ENCODE measurements around the gene ADD1. TPM values are rescaled to one million over a fixed set of nuclear protein-coding genes. Genes with fewer than 3 reads are reported as not detected.
A peak's percentile ranks its signal among the peaks of the same experiment; 100 is the strongest.

ADD1 gene
- total and polyA plus RNA-seq, 8 donors, result 70.9 to 160 (median 92.0) TPM

DNA sequence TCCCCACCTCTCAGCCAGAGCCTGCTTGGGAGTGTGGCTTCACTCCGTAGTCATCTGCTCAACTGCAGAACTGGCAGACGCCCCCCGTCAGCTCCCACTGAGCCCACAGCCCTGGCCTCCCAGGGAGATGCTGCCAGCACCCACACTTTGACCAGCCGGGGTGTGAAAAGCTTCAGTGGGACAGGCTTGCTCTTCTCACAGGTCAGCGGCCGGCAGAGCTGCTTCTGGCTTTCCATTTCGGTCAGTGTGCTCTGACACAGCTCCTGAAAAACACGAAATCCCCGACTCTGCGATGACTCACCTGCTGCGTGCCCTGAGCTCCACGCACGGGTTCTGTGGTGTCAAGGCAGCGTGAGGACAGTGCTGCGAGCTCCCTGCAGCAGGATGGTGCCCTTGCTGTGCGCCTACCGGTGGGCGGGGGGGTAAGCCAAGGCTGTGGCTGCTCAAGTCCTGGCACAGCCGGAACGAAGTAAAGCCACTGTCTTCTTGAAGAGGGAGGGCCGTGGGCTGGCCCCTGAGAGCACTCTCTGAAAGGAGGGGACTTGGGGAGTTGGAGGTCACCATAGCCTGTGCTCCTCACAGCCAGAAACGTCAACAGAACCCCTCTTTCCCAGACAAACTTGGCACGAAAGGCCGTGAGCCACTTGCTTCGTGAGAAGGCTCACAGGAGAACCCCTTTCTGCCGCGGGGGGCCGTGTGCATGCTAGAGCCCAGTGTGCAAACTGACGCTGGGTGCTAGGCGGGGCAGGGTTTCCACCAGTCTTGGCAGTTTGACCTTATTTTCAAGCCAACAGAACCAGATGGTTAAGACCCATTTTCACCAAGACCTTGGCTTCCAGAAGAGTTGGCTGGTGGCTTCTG lies 96.0 kb downstream of the ADD1 start:
- WGBS, 2 donors, result 90 to 91% methylated on average over 30 of the region's 30 CpGs
- H3K9me3 ChIP-seq, result no peaks in the 10 kb centered on the region
- peak in 5 of 6 donors; percentile 1 to 50 (median 15) for DNase-seq
- TF ChIP-seq, protein P1, sequence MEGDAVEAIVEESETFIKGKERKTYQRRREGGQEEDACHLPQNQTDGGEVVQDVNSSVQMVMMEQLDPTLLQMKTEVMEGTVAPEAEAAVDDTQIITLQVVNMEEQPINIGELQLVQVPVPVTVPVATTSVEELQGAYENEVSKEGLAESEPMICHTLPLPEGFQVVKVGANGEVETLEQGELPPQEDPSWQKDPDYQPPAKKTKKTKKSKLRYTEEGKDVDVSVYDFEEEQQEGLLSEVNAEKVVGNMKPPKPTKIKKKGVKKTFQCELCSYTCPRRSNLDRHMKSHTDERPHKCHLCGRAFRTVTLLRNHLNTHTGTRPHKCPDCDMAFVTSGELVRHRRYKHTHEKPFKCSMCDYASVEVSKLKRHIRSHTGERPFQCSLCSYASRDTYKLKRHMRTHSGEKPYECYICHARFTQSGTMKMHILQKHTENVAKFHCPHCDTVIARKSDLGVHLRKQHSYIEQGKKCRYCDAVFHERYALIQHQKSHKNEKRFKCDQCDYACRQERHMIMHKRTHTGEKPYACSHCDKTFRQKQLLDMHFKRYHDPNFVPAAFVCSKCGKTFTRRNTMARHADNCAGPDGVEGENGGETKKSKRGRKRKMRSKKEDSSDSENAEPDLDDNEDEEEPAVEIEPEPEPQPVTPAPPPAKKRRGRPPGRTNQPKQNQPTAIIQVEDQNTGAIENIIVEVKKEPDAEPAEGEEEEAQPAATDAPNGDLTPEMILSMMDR (IDR thresholded peaks at IDR 0.05), result no peak
- ATAC-seq, result no peak
- no peak overlapping the region for H3K27ac ChIP-seq
- intact Hi-C loops (cut with DNase I), result loop anchor here in 2 of 3 donors (10.0 kb wide), 1 partner anchor 175 kb away; no protein-coding TSS in a partner anchor
- H3K27me3 ChIP-seq, result no peaks in the 10 kb centered on the region
- H3K36me3 ChIP-seq, result peaks cover 0 to 49% (median 21%) of the 10 kb centered on the region in 3 donors
- FAIRE-seq, result no peak
- no peak overlapping the region for H3K4me3 ChIP-seq
- H3K4me1 ChIP-seq, result peaks cover 0 to 8% (median 3%) of the 10 kb centered on the region in 3 donors

DNA sequence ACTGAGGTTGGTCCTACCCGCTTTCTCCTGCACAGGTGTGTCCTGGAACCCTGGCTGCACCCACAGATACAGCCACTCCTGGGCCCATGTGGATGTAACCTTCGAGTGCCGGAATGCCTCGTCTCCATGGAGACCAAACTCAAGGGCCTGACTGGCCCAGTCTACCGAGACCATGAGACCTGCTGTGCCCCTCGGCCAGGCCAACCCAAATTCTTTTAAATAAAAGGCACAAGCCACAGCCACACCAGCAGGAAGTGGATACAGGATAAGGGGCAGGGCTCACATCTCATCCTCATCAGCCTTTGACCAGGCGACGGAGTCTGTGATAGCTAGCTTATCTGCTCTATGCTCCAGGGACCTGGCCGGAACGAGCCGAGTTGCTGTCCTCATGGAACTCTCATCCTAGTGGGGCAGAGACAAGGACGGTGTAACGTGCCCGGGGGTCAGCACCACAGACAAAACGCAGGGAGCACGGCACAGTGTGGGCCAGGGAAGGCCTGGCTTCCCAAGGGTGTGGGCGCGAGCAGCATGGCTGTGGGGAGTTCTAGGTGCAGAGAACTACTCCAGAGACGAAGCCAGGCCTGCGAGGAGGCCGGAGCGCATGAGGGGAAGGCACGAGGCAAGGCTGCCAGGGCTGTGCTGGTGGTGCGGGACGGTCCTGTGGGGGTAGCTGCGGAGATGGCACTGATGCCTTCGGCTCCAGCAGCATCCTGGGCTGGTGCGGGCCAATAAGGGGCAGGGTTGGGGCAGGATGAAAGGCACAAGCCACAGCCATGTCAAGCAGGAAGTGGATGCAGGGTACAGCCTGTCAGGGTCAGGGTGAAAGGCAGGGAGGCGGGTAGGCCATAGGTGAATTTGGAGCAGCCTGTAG lies 96.9 kb downstream of the ADD1 start:
- Histone ChIP-seq H3K27ac (no peak overlapping the region), H3K36me3 (peaks cover 0 to 58% (median 29%) of the 10 kb centered on the region in 3 donors)
- intact Hi-C loops (cut with DNase I), result no loop called here

DNA sequence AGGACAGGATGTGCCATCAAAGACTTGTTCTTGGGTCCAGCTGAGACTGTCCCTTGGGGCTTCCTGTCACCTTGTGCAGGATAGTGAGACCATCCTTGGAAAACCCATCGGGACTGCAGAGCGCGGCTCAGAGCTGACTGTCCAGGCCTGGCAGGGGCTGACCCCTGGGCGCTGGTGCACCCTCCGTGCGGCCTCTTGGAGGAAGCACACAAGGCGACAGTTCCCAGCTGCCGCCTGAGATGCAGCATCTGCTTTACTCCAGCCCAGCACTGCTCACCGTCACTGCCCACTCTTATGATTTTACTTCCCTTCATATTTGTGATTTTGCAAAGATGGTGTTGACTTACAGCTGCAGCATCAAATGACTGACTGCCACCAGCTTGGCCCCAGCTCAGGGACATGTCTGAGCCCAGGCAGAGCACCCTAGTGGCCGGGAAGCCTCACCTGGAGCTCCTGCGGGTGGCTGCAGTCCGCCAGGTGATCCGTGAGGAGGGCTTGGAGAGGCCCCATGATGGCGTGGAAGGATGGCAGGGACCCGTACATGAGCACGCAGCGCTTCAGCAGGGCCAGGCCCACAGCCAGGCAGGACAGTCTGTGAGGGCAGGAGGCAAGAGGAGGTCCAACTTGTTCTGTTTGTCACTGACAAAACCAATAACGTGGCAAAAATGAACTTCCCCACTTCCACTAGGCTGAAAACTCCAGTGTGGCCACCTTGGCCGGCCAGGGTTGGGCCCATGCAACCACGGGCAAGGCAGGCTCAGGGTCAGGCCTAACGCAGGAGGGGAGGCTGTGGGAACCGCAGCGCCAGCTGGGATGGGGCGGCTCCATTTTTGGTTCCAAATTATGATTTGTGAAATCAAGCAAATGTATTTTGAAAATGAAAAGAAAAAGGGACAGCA lies 97.7 kb downstream of the ADD1 start:
- no peak overlapping the region for H3K4me3 ChIP-seq
- H3K9me3 ChIP-seq, result no peaks in the 10 kb centered on the region
- WGBS, 2 donors, result 89 to 93% methylated on average over 24 of the region's 24 CpGs
- intact Hi-C loops (cut with DNase I), result no loop called here
- ATAC-seq (no peak), DNase-seq (peak in 3 of 6 donors; percentile 11 to 53 (median 30)), FAIRE-seq (no peak)
- H3K4me1 ChIP-seq, result no peaks in the 10 kb centered on the region
- TF ChIP-seq, protein P1 (IDR thresholded peaks at IDR 0.05), result no peak
- H3K27ac ChIP-seq, result no peak overlapping the region
- no peaks in the 10 kb centered on the region for H3K27me3 ChIP-seq
- H3K36me3 ChIP-seq, result peaks cover 3 to 65% (median 33%) of the 10 kb centered on the region in 3 donors

More for the DNA sequence above, 96.9 kb downstream of the ADD1 start:
- DNase-seq, result peak in 4 of 6 donors; percentile 11 to 46 (median 18)
- ATAC-seq, result no peak
- peaks cover 0 to 6% (median 2%) of the 10 kb centered on the region in 3 donors for H3K4me1 ChIP-seq
- TF ChIP-seq, protein P1 (IDR thresholded peaks at IDR 0.05), result no peak
- no peaks in the 10 kb centered on the region for H3K9me3 ChIP-seq
- FAIRE-seq, result no peak
- 91% methylated on average over 29 of the region's 29 CpGs for WGBS, 2 donors
- no peaks in the 10 kb centered on the region for H3K27me3 ChIP-seq
- no peak overlapping the region for H3K4me3 ChIP-seq

DNA sequence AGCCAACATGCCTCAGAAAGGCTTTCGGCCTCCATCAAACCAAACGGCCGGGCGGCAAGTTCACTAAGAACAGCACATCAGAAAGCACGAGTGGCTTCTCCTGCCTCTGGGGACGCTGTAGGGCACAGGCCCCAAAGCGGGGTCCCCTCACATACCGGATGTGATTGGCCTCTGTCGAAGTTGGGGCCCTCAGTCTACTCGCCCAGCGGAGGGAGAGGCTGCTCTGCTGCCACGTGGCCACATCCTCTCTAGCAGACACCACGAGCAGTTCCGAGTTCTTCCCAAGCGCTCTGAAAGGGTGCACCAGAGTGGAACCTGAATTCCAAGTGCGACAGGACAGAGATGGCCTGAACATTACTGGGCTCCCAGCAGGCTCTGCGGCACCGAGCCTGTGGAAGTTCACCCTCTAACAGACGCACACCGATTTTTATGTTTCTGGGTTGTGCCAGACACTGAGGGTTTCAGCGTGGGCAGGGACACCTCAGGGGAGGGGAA lies 98.4 kb downstream of the ADD1 start:
- TF ChIP-seq, protein P1 (IDR thresholded peaks at IDR 0.05), result no peak
- WGBS, 2 donors, result 91 to 96% methylated on average over 21 of the region's 21 CpGs
- H3K36me3 ChIP-seq, result peaks cover 5 to 72% (median 40%) of the 10 kb centered on the region in 3 donors

More for the DNA sequence above, 98.4 kb downstream of the ADD1 start:
- intact Hi-C loops (cut with DNase I), result no loop called here
- DNase-seq (peak in 3 of 6 donors; percentile 8 to 44 (median 10)), ATAC-seq (no peak), FAIRE-seq (no peak)
- no peak overlapping the region for H3K27ac ChIP-seq
- H3K4me1 ChIP-seq, result no peaks in the 10 kb centered on the region
- no peak overlapping the region for H3K4me3 ChIP-seq
- H3K9me3 ChIP-seq, result no peaks in the 10 kb centered on the region
- no peaks in the 10 kb centered on the region for H3K27me3 ChIP-seq
